H1 (cell line): ENCODE data around the gene MAP3K1. TPM values are rescaled to one million over a fixed set of nuclear protein-coding genes. Genes with fewer than 3 reads are reported as not detected.

Experiments used
- CTCF ChIA-PET: fragments of 300-600 bp; sonication (Branson Sonifier 250); formaldehyde crosslinking; loops from one replicate; lab custom pipeline; 2021; ENCODE audit not compliant: partially characterized antibody; lab: Charles Lee
- POLR2A ChIA-PET: fragments of 300-600 bp; sonication (Branson Sonifier 250); formaldehyde crosslinking; loops from one replicate; lab custom pipeline; 2021; ENCODE audit warnings: inconsistent platforms; ENCODE audit not compliant: partially characterized antibody; lab: Charles Lee
- DNase-seq, 2 experiments: peaks; one replicate each; pipeline versions ENCODE4 v3.0.0 to v3.0.0-alpha.2; 2010 to 2022; ENCODE audit warnings: low spot score in 2 of 2, low read depth in 1 of 2, mixed read lengths in 1 of 2
- FAIRE-seq: peaks from 2 replicates; lab custom pipeline; 2011; peaks lifted over from hg19 to GRCh38; lab: Jason Lieb, UNC
- H2AFZ ChIP-seq: 2 replicates; pipeline ENCODE4 v1.8.1; 2012; ENCODE audit warnings: low read length, inconsistent platforms
- H2AK5ac ChIP-seq: 2 replicates; pipeline ENCODE4 v1.6.1; 2013; ENCODE audit warnings: low read depth, low read length
- H2BK120ac ChIP-seq: replicated peaks from 2 replicates; pipeline ENCODE3; 2013; ENCODE audit warnings: low read depth, low read length, inconsistent platforms
- H2BK12ac ChIP-seq: 2 replicates; pipeline ENCODE4 v1.6.1; 2013; ENCODE audit warnings: low read depth, low read length
- H2BK15ac ChIP-seq: 2 replicates; pipeline ENCODE4 v1.6.1; 2013; ENCODE audit warnings: low read length
- H2BK20ac ChIP-seq: 2 replicates; pipeline ENCODE4 v1.6.1; 2013; ENCODE audit warnings: low read length
- H2BK5ac ChIP-seq: 2 replicates; pipeline ENCODE4 v1.6.1; 2013; ENCODE audit warnings: low read depth, low read length
- H3K14ac ChIP-seq: 2 replicates; pipeline ENCODE4 v1.6.1; 2013; ENCODE audit warnings: inconsistent platforms; ENCODE audit not compliant: insufficient read length
- H3K18ac ChIP-seq: 2 replicates; pipeline ENCODE4 v1.6.1; 2013; ENCODE audit warnings: low read length; ENCODE audit errors: extremely low read depth
- H3K23ac ChIP-seq: 2 replicates; pipeline ENCODE4 v1.6.1; 2013; ENCODE audit warnings: inconsistent platforms; ENCODE audit not compliant: insufficient read length
- H3K23me2 ChIP-seq: 2 replicates; pipeline ENCODE4 v1.6.1; 2013; ENCODE audit warnings: low read depth, low read length
- H3K27ac ChIP-seq: 2 replicates; pipeline ENCODE4 v1.6.1; 2011; ENCODE audit warnings: low read depth, low read length, inconsistent platforms
- H3K27me3 ChIP-seq, 4 experiments: replicated peaks in 1 of 4; 1 replicate in 1 of 4; 2 replicates in 3 of 4; pipeline versions ENCODE4 v1.6.1 to v1.8.1; 2011 to 2013; ENCODE audit warnings: low read length in 3 of 4, mild to moderate bottlenecking in 3 of 4, inconsistent platforms in 2 of 4, mixed read lengths in 2 of 4, moderate library complexity in 1 of 4; ENCODE audit not compliant: control insufficient read depth in 3 of 4, insufficient read depth in 3 of 4; ENCODE audit errors: extremely low read depth in 1 of 4
- H3K36me3 ChIP-seq, 4 experiments: 2 replicates each; pipeline versions ENCODE4 v1.6.1 to v1.8.1; 2011 to 2013; ENCODE audit warnings: mild to moderate bottlenecking in 4 of 4, low read length in 3 of 4, moderate library complexity in 2 of 4, control low read depth in 1 of 4, inconsistent platforms in 1 of 4; ENCODE audit not compliant: insufficient read depth in 4 of 4, control insufficient read depth in 2 of 4
- H3K4ac ChIP-seq: replicated peaks from 2 replicates; pipeline ENCODE3; 2013; ENCODE audit warnings: low read length, low read depth, mixed read lengths, inconsistent platforms; ENCODE audit not compliant: insufficient read length
- H3K4me1 ChIP-seq, 4 experiments: replicated peaks in 1 of 4; 1 replicate in 1 of 4; 2 replicates in 3 of 4; pipeline versions ENCODE4 v1.6.1 to v1.8.1; 2011 to 2013; ENCODE audit warnings: low read length in 3 of 4, inconsistent platforms in 2 of 4, mixed read lengths in 1 of 4; ENCODE audit not compliant: insufficient read depth in 4 of 4, control insufficient read depth in 3 of 4
- H3K4me2 ChIP-seq, 2 experiments: 2 replicates each; pipeline versions ENCODE4 v1.6.1 to v1.8.1; 2011 to 2013; ENCODE audit warnings: low read depth in 2 of 2, low read length in 2 of 2, control low read depth in 1 of 2, inconsistent platforms in 1 of 2, mild to moderate bottlenecking in 1 of 2; ENCODE audit not compliant: insufficient read depth in 1 of 2
- H3K4me3 ChIP-seq, 4 experiments: fragments of 200-600, 300-600 bp in 1 of 4; sonication (generic), shearing (Covaris generic), sonication (Bioruptor Twin) in 1 of 4; 2 replicates each; pipeline versions ENCODE4 v1.5.1 to v1.8.1; 2011 to 2016; ENCODE audit warnings: low read length in 4 of 4, low read depth in 3 of 4, control low read depth in 2 of 4, inconsistent platforms in 2 of 4, mild to moderate bottlenecking in 2 of 4, mixed read lengths in 1 of 4, moderate library complexity in 1 of 4; ENCODE audit not compliant: insufficient read depth in 2 of 4; ENCODE audit errors: extremely low read depth in 1 of 4
- H3K56ac ChIP-seq: replicated peaks from 2 replicates; pipeline ENCODE3; 2013; ENCODE audit warnings: low read depth, mild to moderate bottlenecking, mixed read lengths, low read length, inconsistent platforms; ENCODE audit not compliant: insufficient read length
- H3K79me1 ChIP-seq: 2 replicates; pipeline ENCODE4 v1.6.1; 2013; ENCODE audit warnings: low read depth, low read length, control low read depth
- H3K79me2 ChIP-seq, 2 experiments: 2 replicates each; pipeline versions ENCODE4 v1.6.1 to v1.8.1; 2012 to 2013; ENCODE audit warnings: low read length in 2 of 2, mild to moderate bottlenecking in 2 of 2, inconsistent platforms in 1 of 2; ENCODE audit not compliant: insufficient read depth in 2 of 2, control insufficient read depth in 1 of 2
- H3K9ac ChIP-seq, 4 experiments: replicated peaks in 1 of 4; 1 replicate in 1 of 4; 2 replicates in 3 of 4; pipeline versions ENCODE4 v1.6.1 to v1.8.1; 2011 to 2013; ENCODE audit warnings: low read depth in 3 of 4, low read length in 3 of 4, control low read depth in 2 of 4, mild to moderate bottlenecking in 2 of 4, moderate library complexity in 2 of 4, inconsistent platforms in 1 of 4; ENCODE audit errors: extremely low read depth in 1 of 4
- H3K9me3 ChIP-seq, 2 experiments: 2 replicates each; pipeline versions ENCODE4 v1.6.1 to v1.8.1; 2012 to 2013; ENCODE audit warnings: mild to moderate bottlenecking in 2 of 2, moderate library complexity in 2 of 2, control low read depth in 1 of 2, inconsistent platforms in 1 of 2, low read depth in 1 of 2, low read length in 1 of 2, mixed read lengths in 1 of 2; ENCODE audit not compliant: insufficient read depth in 2 of 2
- H4K20me1 ChIP-seq, 2 experiments: replicated peaks in 1 of 2; 2 replicates each; pipeline versions ENCODE3 to v1.8.1; 2011 to 2013; ENCODE audit warnings: inconsistent platforms in 2 of 2, low read length in 2 of 2, mild to moderate bottlenecking in 1 of 2; ENCODE audit not compliant: insufficient read depth in 2 of 2, control insufficient read depth in 1 of 2
- H4K5ac ChIP-seq: 2 replicates; pipeline ENCODE4 v1.6.1; 2013; ENCODE audit warnings: low read length, low read depth, mixed read lengths, inconsistent platforms; ENCODE audit not compliant: insufficient read length
- H4K8ac ChIP-seq: 2 replicates; pipeline ENCODE4 v1.8.0; 2013; ENCODE audit warnings: mild to moderate bottlenecking, moderate library complexity, low read length, inconsistent platforms; ENCODE audit not compliant: insufficient read depth; ENCODE audit errors: extremely low read depth
- H4K91ac ChIP-seq: replicated peaks from 2 replicates; pipeline ENCODE3; 2013; ENCODE audit warnings: low read length, mixed read lengths, inconsistent platforms; ENCODE audit not compliant: insufficient read length
- ASH2L ChIP-seq: fragments of 200-600, 300-600 bp; sonication (generic); IDR thresholded peaks from one replicate; pipeline ENCODE4 v1.7.1; 2017; ENCODE audit warnings: low read length
- CBX8 ChIP-seq: fragments of 300-800, 300-1000 bp; sonication (generic); IDR thresholded peaks from 2 replicates; pipeline ENCODE4 v1.7.1; 2016; ENCODE audit warnings: low read depth, low read length, borderline replicate concordance
- CEBPB ChIP-seq: IDR thresholded peaks from 2 replicates; pipeline ENCODE4 v1.6.1; 2012; ENCODE audit warnings: low read depth, low read length
- CHD2 ChIP-seq: IDR thresholded peaks from 2 replicates; pipeline ENCODE4 v1.6.1; 2012; ENCODE audit warnings: low read length, improper control_type of control experiment
- EP300 ChIP-seq, 2 experiments: IDR thresholded peaks; 1 replicate in 1 of 2; 2 replicates in 1 of 2; pipeline ENCODE4 v1.6.1; 2011 to 2012; ENCODE audit warnings: low read depth in 2 of 2, low read length in 2 of 2, mild to moderate bottlenecking in 2 of 2, borderline replicate concordance in 1 of 2, inconsistent platforms in 1 of 2, moderate library complexity in 1 of 2
- GABPA ChIP-seq: IDR thresholded peaks from 2 replicates; pipeline ENCODE4 v1.6.1; 2011; ENCODE audit warnings: mild to moderate bottlenecking, low read length, moderate library complexity, borderline replicate concordance; ENCODE audit not compliant: insufficient read depth
- GTF2F1 ChIP-seq: IDR thresholded peaks from 2 replicates; pipeline ENCODE4 v1.6.1; 2012; ENCODE audit warnings: low read depth, low read length, improper control_type of control experiment, borderline replicate concordance
- PHF8 ChIP-seq: fragments of 200-600 bp; sonication (generic); conservative IDR thresholded peaks from 2 replicates; pipeline ENCODE4 v1.7.1; 2012; ENCODE audit warnings: low read depth, mild to moderate bottlenecking, inconsistent platforms, low read length, moderate library complexity
- POLR2AphosphoS5 ChIP-seq: IDR thresholded peaks from 2 replicates; pipeline ENCODE4 v1.6.1; 2011; ENCODE audit warnings: low read depth, low read length
- RFX5 ChIP-seq: IDR thresholded peaks from 2 replicates; pipeline ENCODE4 v1.6.1; 2011; ENCODE audit warnings: low read depth, low read length, improper control_type of control experiment, borderline replicate concordance
- TAF1 ChIP-seq: IDR thresholded peaks from 2 replicates; pipeline ENCODE4 v1.6.1; 2011; ENCODE audit warnings: mild to moderate bottlenecking, low read depth, low read length
- YY1 ChIP-seq: IDR thresholded peaks from 2 replicates; pipeline ENCODE4 v1.6.1; 2011; ENCODE audit warnings: low read depth, mild to moderate bottlenecking, low read length
- WGBS, 2 experiments: shearing (Covaris generic) in 1 of 2; methylation state at CpG; one replicate each; pipeline versions ENCODE4 v1.1.6 to v1.1.7; 2013 to 2015; ENCODE audit warnings: low lambda C conversion rate in 2 of 2, mixed read lengths in 2 of 2, inconsistent platforms in 1 of 2, low coverage in 1 of 2, missing lambda C conversion rate in 1 of 2; ENCODE audit not compliant: insufficient replicate concordance in 2 of 2, insufficient coverage in 1 of 2, insufficient read length in 1 of 2; ENCODE audit errors: extremely low coverage in 1 of 2, missing lambda C conversion rate in 1 of 2; 5-methylcytosine and 5-hydroxymethylcytosine counted together
- polyA plus RNA-seq, 7 experiments: library from polyadenylated mRNA; depleted of rRNA in 3 of 7; stranded (reverse) in 5 of 7; unstranded in 2 of 7; fragments of >200 nt in 5 of 7; fragments of 200-250 nt in 2 of 7; gene quantifications; 1 replicate in 5 of 7; 2 replicates in 1 of 7; 4 replicates in 1 of 7; pipeline versions ENCODE4 v1.2.1 to v1.2.3, GENCODE V29; 2011 to 2013; ENCODE audit warnings: missing spikeins in 2 of 7, mixed read lengths in 2 of 7
- total RNA-seq: library from RNA; stranded (reverse); fragmentation: NEBNext Ultra II Directional; extraction: Animal tissue kit (Norgen Biotek cat#: 25700); gene quantifications from 2 replicates; pipeline ENCODE4 v1.2.1, GENCODE V29; 2021
- TF ChIP-seq, protein P1 (sequence below): IDR thresholded peaks from 2 replicates; pipeline ENCODE4 v1.6.1; 2012; ENCODE audit warnings: low read length, inconsistent platforms

Gene MAP3K1
- total and polyA plus RNA-seq, 2 of the 8 experiments (the other 6 are each of a cell fraction or from before 2014, with no cell fraction given): 3.9 to 11.8 TPM

DNA sequence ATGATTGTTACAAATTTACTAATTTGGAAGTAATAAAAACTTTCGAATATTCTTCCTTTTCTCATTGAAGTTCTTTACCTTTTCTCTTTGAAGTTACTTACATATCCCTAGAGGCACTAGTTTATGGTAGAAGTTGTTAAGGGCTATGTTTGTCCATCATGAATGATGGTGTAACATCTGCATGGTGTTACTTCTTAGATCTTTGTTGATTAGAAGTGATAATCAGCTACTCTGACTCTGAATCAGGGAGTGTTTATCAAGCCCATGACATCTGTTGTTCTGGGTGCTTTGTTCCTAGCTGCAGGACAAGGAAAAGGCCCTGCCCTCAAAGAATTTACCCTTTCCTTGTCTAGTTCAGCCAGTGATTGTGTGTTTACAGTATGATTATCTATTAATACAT is 32.9 kb downstream of the MAP3K1 start:
- no peaks in the 10 kb centered on the region for H4K20me1 ChIP-seq

More for the DNA sequence above, 32.9 kb downstream of the MAP3K1 start:
- Histone ChIP-seq H3K4ac (no peak overlapping the region), H2BK15ac (no peak overlapping the region), H3K4me1 (peaks cover 0 to 9% (median 4%) of the 10 kb centered on the region in 4 experiments; a peak in 4 of 7 replicates), H3K18ac (no peak overlapping the region), H3K9ac (no peak overlapping the region), H4K91ac (no peak overlapping the region), H3K79me2 (peaks cover 0 to 70% of the 10 kb centered on the region in 2 experiments; a peak in 2 of 4 replicates), H3K9me3 (no peaks in the 10 kb centered on the region), H3K36me3 (no peaks in the 10 kb centered on the region), H2BK5ac (no peak overlapping the region), H3K23ac (no peak overlapping the region), H2BK20ac (no peak overlapping the region), H3K27me3 (no peaks in the 10 kb centered on the region), H2BK120ac (no peak overlapping the region), H3K56ac (no peak overlapping the region), H3K14ac (no peak overlapping the region), H3K23me2 (no peaks in the 10 kb centered on the region), H3K4me3 (no peak overlapping the region), H2AK5ac (no peak overlapping the region), H2BK12ac (no peak overlapping the region), H3K27ac (no peak overlapping the region), H3K79me1 (no peaks in the 10 kb centered on the region), H4K8ac (no peak overlapping the region), H3K4me2 (no peak overlapping the region), H4K5ac (no peak overlapping the region)
- ChIA-PET POLR2A (interaction anchor here (0.6 kb wide), 1 partner anchor 25 kb away, joined by 4 read pairs; no protein-coding TSS in a partner anchor), CTCF (interaction anchor here (0.6 to 1.4 kb wide), 5 partner anchors 11 to 909 kb away, joined by 3 to 10 read pairs (median 3); no protein-coding TSS in a partner anchor)
- no peak for DNase-seq
- FAIRE-seq: no peak
- TF ChIP-seq POLR2AphosphoS5 (no peak), CHD2 (no peak), YY1 (no peak), PHF8 (no peak), CBX8 (no peak), CEBPB (no peak), GABPA (no peak), ASH2L (no peak), RFX5 (no peak), EP300 (IDR thresholded peaks at IDR 0.05; ENCODE audit: borderline replicate concordance in 1 of 2, low read depth in 2 of 2, low read length in 2 of 2) (no peak), TAF1 (no peak), GTF2F1 (no peak)
- TF ChIP-seq, protein P1, sequence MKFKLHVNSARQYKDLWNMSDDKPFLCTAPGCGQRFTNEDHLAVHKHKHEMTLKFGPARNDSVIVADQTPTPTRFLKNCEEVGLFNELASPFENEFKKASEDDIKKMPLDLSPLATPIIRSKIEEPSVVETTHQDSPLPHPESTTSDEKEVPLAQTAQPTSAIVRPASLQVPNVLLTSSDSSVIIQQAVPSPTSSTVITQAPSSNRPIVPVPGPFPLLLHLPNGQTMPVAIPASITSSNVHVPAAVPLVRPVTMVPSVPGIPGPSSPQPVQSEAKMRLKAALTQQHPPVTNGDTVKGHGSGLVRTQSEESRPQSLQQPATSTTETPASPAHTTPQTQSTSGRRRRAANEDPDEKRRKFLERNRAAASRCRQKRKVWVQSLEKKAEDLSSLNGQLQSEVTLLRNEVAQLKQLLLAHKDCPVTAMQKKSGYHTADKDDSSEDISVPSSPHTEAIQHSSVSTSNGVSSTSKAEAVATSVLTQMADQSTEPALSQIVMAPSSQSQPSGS: no peak
- TF ChIP-seq, all 59 proteins: peak for 0
- 84% methylated on average over 1 of the region's 1 CpG; no CpG with 5 or more reads in 1 of the 2 experiments for WGBS, 2 experiments
- H2AFZ ChIP-seq: no peak overlapping the region
